HG03457 (cell line): Measurements from ENCODE around the gene PDE4D.

Experiments
- ATAC-seq: cut with Tn5 transposase; IDR thresholded peaks from one replicate; pipeline ENCODE4 v1.9.1; 2021; ENCODE audit warnings: moderate number of reproducible peaks; ENCODE audit not compliant: unreplicated experiment

PDE4D gene

DNA sequence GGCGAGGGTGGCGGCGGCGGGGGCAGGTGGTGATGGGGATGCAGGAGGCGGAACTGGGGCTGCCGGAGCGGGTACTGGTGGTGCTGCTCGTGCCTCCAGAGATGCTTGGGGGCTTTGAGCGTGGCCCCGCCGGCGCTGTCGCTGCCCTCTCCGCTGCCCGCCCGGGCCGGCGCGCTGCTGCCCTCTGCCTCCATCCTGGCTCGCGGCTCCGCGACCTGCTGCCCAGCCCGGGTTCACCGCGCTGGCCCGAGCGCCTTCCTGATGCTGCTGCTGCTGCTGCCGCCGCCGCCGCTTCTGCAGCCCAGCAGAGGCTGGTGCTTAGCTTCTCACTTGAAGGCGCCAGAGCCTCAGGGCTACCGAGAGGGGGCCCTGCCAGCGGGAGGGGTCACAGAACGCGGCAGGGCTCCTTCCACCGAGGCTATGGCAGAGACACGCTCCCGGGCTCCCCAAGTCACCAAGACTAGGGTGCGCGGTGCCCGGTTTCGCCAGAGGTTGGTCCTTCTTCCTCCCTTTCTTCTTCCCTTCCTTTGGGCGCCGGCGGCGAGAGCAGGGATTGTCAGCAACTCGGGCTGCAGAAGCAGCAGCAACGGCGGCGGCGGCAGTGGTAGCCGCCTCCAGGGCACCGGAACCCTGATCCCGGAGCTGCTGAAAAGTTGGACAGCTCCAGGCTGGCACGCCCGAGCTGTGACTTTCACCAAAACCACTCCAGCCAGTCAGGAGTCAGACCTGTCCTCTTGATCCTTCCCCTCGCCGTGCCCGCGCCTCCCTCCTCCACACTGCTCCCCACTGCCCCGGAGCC lies at the start of gene PDE4D:
Gene PDE4D (minus strand): TSS at position 298 of the 799 bp plus-strand sequence.
- ATAC-seq, result no peak

DNA sequence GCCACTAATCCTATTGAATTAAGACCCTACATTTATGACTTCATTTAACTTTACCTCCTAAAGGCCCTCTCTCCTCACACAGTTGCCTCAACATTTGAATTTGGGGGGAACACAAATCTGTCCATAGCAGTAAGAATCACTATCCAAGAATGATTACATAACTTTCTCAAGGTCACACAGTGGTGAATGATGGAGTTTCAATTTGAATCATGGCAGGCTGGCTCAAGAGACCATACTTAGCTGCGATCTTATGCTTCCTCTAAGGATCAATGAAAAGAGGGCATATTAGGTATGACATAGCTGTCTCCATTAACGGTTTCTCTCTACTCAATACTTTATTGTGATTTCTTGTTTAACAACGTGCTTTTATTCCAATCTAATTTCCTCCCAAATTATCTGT lies 44.1 kb upstream of the PDE4D start:
- ATAC-seq, result no peak

GRCh38 chr5:59923465-59923864 lies 29.9 kb upstream of the PDE4D start:
- ATAC-seq, result no peak

DNA sequence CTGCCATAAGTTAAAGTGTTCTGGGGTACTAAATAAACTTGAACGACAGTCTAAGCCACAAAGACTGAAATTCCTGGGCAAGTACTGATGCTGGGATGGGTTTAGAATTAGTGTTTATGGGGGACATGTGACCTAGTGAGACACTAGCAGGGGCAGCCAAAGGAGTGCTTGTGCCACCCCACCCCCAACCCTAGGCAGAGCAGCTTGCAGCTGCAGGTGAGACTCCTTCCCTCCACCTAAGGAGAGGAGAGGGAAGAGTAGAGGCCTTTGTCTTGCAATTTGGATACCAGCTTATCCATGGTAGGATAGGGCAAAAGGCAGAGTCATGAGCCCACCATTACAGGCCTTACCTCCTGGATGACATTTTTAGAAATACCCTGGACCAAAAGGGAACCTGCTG lies 28.7 kb upstream of the PDE4D start:
- ATAC-seq, result no peak

- no peak for ATAC-seq
Measured at GRCh38 chr5:59921816-59922215, 28.3 kb upstream of the PDE4D start.

DNA sequence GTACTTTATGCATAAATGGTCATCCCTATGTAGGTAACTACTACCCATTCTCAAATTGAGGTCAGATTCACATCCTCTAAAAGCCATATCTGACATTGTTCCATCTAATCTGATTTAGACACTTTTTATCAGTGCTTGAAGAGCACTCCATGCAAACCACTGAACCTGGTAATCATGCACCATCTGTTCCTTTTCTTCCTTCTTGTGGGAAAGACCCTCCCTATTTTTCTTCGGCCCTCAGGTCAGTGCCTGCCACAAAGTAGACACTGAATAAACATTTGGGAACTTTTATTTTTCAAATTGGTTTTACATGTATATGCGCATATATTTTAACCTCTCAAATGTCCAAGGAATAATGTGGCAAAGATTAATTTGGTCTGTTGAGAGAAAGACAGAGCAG lies 26.0 kb upstream of the PDE4D start:
- ATAC-seq, result no peak

GRCh38 chr5:59917121-59917520 lies 23.6 kb upstream of the PDE4D start:
- no peak for ATAC-seq

- ATAC-seq, result no peak
Measured at GRCh38 chr5:59905188-59905587, 11.7 kb upstream of the PDE4D start.

DNA sequence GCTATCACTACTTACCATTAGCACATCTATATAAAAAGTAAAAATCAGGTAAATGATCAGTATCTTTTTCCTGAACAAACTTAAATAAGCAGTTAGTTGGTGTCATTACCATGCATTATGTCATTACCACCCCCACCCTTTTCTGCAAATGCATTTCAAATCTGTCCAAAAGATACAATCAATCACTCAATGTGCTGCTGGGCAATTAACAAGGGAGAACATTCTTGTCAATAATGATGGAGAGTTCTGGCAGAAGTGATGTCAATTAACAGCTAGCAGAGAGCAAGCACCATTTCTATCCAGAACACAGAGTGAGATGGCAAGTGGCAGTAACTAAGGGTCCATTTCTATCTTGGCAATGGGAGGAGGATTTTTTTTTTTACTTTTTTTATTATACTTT lies 3.5 kb upstream of the PDE4D start:
- no peak for ATAC-seq

DNA sequence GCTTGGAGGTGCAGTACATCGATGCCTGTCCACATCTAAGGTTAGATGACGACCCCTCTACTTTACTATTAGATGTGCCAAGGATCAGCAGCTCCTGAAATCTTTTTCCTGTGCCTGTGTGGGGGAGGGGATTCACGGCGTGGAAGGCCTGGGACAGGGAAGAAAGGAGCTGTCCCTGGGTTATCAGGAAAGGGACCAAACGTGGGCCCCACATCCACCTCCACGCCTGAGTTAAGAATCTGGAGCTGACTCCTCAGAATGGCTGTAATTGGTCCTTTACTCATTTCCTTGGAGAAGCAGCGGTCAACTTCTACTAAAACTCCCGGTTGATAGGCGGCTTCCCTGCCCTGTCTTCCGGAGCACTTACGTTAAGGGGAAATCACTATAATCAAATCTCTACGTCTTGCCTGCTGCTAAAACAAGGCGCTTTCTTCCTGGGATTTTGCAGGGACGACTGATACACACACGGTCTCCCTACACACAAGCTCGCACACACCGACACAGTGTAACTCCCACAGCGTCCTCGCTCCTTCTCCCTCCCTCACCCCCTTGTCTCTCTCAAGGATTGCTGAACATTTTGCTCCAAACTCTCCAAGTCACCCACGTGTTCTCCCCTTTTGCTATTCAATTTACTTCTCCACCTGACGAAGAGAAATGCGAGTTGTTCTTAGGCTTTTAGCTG lies 1.4 kb downstream of the PDE4D start:
- no peak for ATAC-seq

DNA sequence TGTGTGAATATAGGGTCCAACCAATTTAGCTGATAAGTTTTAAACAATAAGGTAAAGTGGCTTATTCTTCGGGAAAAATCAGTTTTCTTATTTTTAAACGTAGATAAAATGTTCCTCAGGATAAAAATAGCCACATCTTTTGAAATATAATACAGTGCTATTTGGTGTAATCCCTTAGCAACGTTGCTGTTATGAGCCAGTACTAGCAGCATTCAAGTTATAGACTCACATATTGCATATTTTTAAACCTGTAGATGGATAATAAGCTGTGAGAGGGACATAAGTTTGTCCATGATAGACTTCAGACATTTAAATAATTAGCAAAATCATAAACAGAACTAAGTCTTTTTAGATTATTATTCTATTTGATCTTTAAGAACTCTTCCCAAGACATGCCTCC lies 6.3 kb downstream of the PDE4D start:
- ATAC-seq, result no peak

DNA sequence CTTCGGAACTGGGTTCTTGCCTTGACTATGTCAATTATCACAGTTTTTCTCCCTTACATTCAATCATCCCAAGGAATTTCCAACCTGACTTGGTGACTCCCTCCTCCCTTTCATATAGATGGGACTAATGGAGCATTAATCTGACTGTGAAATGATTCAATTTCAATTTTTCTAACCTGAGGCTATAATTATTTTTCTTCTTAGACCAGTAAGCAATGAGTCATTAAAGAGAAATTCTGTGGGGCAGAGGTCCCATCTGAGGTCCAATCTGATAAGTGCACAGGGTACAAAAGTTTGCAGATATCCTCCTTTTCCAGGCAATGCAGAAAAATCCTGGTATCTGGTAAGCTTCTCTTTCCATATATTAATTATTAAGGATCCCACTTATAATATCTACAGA lies 18.9 kb downstream of the PDE4D start:
- ATAC-seq, result no peak

DNA sequence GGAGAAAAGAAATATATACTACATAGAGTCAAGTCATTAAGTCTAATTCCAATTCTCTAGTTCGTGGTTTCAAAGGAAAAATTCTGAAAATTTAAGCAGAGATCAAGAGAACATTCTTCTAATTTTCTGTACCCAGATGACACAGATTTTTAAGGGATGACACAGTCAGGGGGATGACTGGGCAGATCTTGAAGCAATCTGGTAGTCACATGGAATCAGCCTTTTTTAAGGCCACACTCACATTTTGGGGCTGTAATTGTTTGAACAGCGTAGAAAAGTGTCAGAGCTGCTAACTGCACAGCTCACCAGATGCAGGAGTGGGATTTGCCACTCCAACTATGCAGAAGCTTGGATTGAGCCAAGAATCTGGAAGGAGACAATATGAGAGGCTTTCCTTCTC lies 20.4 kb downstream of the PDE4D start:
- ATAC-seq, result no peak

- no peak for ATAC-seq
Measured at GRCh38 chr5:59866661-59867060, 26.9 kb downstream of the PDE4D start.

DNA sequence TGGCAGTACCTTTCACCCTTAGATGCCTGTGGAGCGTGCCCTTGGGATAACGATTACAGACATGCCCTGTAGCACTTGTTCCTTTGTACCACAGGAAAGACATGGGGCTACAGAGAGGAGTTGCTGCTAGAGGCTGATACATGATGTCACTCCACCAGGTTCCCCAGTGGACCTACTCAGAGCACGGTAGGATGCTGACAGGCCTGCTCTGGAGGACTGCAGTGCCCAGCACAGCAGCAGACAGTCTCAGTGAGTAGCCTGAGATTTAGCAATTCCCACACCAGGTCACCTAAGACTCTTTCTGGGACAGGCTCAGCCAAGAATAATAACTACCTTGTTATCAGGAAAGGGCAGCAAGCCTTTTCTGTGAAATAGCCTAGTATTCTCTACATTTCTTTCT lies 28.8 kb downstream of the PDE4D start:
- no peak for ATAC-seq

GRCh38 chr5:59863777-59864176 lies 29.7 kb downstream of the PDE4D start:
- no peak for ATAC-seq

GRCh38 chr5:59856358-59856757 lies 37.2 kb downstream of the PDE4D start:
- no peak for ATAC-seq

DNA sequence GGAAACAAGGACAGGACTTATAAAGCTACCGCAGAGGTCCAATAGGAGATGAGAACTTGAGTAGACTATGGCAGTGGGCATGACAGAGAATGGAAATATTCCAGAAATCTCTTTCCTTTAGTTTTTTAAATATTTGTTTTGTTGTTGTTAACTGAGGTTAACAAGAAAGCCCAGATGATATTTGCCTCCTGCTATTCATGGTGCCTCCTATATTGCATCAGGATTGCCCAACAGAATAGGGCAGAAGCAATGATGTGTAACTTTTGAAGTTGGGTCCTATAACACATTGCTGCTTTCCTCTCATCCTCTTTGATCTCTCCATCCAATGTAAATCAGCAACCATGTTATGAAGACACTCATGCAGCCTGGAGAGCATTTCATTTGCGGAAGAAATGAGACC lies 42.8 kb downstream of the PDE4D start:
- ATAC-seq, result no peak

DNA sequence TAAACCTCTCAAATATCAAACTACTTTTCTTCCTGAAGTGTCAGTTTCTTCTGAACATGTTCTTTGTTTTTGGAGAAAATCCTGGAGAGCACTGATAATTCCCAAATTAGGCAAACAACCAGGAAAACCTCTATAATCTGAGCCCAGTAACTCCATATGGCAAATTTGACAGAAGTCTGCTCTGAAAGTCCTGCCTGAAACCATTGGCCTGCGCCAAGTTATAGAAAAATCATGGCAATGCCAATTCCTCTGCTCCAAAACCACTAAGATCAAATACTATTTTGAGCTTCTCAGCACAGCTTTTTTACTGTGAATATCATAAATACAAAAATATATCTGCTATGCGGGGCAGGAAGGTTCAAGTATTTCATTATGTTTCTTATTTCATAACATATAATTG lies 45.9 kb downstream of the PDE4D start:
- no peak for ATAC-seq

DNA sequence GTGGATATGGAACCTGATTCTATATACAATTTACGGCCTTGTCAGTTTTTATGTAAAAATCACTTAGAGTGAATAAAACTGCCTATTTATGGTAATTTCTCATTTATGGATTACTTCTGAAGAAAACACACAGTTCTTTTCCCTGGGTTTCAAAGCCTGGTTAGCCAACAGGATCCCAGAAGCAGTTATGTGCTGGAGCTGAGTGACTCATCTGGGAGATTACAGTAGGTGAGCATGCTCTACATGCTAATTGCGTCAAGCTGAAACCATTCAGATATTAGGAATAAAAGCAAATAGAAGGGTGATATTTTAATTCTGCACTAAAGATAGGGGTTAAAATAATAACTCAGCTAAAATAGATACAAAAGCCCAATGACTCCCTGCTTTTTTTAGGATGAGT lies 47.8 kb downstream of the PDE4D start:
- ATAC-seq, result no peak

DNA sequence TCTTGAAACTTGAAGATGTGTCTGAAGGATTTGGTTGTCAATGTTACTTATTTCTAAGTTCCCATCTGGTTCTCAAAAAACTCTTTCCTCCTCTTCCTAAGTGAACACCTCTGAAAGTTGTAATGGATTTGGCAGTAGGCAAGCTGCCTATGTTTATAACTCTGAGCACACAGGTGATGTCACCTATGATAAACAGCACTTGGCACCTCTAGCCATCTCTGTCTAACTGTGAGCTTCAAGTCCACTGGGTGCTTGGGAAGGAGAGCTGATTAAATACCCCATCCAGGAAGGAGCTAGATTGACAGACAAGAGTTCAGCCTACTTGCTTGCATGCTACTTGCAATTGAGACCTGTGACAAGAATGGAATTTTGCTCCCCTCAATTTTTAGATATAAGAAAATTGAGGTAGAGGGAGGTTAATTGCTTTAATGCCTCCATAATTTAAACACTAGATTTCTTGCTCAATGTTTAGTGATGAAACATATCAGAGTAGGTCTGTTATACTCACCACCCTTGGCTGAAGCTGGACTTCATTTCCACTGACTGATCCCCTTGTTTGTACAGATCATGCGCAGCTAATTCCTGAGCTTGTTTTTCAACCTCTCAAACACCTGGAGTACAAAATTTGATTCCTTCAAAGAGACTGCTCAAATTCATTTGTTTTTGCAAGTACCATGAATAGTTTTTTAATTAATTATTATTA lies 49.9 kb downstream of the PDE4D start:
- ATAC-seq, result no peak

DNA sequence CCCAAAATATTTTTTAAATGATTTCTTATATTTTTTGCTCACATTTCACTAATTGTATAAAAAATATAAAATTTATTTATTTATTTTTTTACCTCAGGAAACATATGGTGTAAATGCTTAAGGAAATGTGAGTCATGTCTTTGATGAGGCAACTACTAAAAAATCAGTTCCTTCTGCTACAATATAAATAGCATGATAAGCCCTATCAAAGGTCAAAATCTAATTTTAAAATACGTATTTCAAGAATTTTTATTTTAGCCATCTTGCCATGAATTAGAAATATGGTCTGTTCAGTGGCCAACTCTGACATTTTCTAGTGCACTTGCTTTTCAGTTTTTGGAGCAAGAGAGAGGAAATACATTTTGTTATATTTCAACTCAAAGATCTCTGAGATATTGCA lies 50.5 kb downstream of the PDE4D start:
- no peak for ATAC-seq
